Mesenteric fat pad (tissue), 1 donor: ENCODE measurements around the gene SPTLC3. TPM values are rescaled to one million over a fixed set of nuclear protein-coding genes. Genes with fewer than 3 reads are reported as not detected.

Experiments used
- DNase-seq: peaks from one replicate; pipeline ENCODE4 v3.0.0-alpha.2; 2020; ENCODE audit warnings: low spot score
- total RNA-seq: library from RNA; stranded (reverse); fragmentation: NEBNext Ultra II Directional; extraction: Animal tissue kit (Norgen Biotek cat#: 25700); gene quantifications from one replicate; pipeline ENCODE4 v1.2.1, GENCODE V29; 2021
- donor health status: DM: yes; HTN: yes; CAD: no.

SPTLC3 gene
- total RNA-seq, 1 donor from 2014 or later: 6.5 TPM

GRCh38 chr20:13130707-13131103, 121.9 kb downstream of the SPTLC3 start:
- no peak for DNase-seq

GRCh38 chr20:13131688-13132087, 122.9 kb downstream of the SPTLC3 start:
- no peak for DNase-seq

GRCh38 chr20:13139459-13140150, 130.8 kb downstream of the SPTLC3 start:
- no peak for DNase-seq

GRCh38 chr20:13140201-13140600, 131.4 kb downstream of the SPTLC3 start:
- DNase-seq: no peak

- no peak for DNase-seq
These were observed 132.0 kb downstream of the SPTLC3 start for GRCh38 chr20:13140775-13141174.

- DNase-seq: no peak
These were observed 132.8 kb downstream of the SPTLC3 start for GRCh38 chr20:13141546-13141945.

GRCh38 chr20:13142143-13142542, 133.4 kb downstream of the SPTLC3 start:
- no peak for DNase-seq

- no peak for DNase-seq
These were observed 138.5 kb downstream of the SPTLC3 start for GRCh38 chr20:13147071-13147963.

- DNase-seq: no peak
These were observed 139.2 kb downstream of the SPTLC3 start for GRCh38 chr20:13147971-13148370.

- no peak for DNase-seq
These were observed 139.6 kb downstream of the SPTLC3 start for GRCh38 chr20:13148402-13148801.

GRCh38 chr20:13148961-13149360, 140.2 kb downstream of the SPTLC3 start:
- no peak for DNase-seq

- no peak for DNase-seq
These were observed 140.8 kb downstream of the SPTLC3 start for GRCh38 chr20:13149371-13150105.

GRCh38 chr20:13158369-13158768, 149.6 kb downstream of the SPTLC3 start:
- DNase-seq: no peak

- DNase-seq: no peak
These were observed 151.1 kb downstream of the SPTLC3 start for GRCh38 chr20:13159889-13160288.

- DNase-seq: no peak
These were observed 156.4 kb downstream of the SPTLC3 start for GRCh38 chr20:13165203-13165602.

GRCh38 chr20:13166011-13166410, 157.2 kb downstream of the SPTLC3 start:
- no peak for DNase-seq

- DNase-seq: no peak
These were observed 157.7 kb downstream of the SPTLC3 start for GRCh38 chr20:13166437-13166836.

GRCh38 chr20:13169086-13169485, 160.3 kb downstream of the SPTLC3 start:
- no peak for DNase-seq

- no peak for DNase-seq
These were observed 162.0 kb downstream of the SPTLC3 start for GRCh38 chr20:13170771-13171170.

- no peak for DNase-seq
These were observed 164.4 kb downstream of the SPTLC3 start for GRCh38 chr20:13173201-13173600.

- no peak for DNase-seq
These were observed 165.6 kb downstream of the SPTLC3 start for GRCh38 chr20:13174402-13174801.
